GM21786 (cell line): ENCODE measurements around the gene LGALSL.

Source experiments
- ATAC-seq: cut with Tn5 transposase; IDR thresholded peaks from one replicate; pipeline ENCODE4 v1.9.1; 2021; ENCODE audit not compliant: unreplicated experiment

Gene LGALSL

DNA sequence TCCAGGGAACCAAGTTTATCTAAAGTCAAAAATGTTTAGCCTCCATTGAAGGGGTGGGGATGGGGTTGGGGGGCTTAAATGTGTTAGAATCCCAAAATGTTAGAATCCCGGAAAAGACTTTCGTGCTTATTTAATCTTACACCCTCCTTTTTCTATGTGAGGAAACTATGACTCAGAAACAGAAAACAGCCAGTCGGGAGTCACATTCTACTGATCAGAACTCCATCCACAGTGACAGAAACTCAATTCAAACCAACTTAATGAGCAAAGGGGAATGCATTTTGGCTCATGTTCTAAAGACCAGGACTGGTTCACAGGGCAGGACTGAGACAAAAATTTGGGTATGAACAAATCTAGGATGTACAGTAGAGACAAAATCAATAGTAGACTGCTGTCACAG, 38.3 kb downstream of the LGALSL start:
- no peak for ATAC-seq

DNA sequence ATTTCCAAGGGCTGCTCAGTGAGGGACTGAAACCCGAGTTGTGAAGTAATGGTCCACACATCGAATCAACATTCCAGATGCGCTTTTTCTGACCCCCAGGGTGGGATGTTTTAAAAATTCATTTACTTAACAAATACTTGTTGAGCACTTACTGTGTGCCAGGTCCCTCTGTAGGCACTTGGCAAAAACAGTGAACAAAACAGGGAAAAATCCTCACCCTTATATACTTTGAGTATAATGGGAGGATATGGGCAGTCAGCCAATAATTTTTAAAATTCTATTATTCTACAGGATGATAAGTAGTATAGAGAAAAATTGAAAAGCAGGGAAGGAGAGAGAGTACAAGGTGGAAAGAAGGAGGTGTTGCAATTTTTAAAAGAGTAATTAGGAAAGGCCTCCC, 38.9 kb downstream of the LGALSL start:
- no peak for ATAC-seq

DNA sequence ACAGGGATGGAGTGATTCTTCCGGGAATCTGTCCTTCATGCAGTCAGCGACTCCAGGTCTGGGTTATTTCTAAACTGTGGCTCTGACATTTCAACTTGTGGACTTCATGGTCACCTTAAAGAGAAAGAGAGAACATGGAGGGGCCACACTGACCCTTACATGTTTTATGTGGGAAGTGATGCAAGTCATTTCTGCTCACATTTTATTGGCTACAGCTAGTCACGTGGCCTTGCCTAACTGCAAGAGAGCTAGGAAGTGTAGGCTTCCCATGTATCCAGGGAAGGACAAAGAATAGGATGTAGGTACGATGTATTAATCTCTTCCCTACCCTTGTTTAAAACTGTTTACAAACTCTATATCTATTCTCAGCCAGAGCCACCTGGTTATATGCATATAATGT, 39.8 kb downstream of the LGALSL start:
- ATAC-seq: no peak

DNA sequence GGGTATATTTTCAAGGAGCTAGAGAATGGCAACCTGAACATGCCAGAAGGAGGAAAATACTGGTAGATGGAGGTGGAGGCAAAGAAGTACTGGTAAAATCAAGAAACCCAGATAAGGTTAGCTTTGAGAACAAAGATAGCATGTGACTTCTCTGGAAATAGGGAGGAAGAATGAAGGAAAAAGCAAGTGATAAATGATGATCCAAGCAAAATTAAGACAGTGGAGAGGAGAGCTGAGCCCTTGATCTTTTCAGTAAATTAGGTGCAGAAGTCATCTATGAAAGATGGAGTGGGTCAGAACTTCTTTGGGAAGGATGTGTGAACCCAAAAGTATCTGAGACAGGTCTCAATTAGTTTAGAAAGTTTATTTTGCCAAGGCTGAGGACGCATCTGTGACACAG, 44.5 kb downstream of the LGALSL start:
- no peak for ATAC-seq

DNA sequence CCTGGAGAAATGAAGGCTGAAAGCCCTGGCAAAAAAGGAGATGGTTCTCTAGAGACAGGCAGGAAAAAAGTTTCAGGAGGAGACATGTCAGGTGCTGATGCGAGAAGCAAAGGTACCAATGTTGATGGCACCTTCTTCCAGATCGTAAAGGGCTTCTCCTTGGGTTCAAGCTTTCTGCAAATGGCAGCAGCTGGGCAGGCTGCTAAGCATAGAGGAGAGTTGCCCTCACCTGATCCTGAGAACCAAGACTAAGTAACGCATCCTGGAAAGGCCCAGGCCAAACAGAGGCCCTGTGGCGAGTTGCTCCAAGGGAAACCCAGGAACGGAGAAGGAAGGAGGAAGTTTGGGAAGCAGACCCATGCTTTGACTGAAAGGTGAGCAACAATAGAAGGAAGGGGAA, 46.6 kb downstream of the LGALSL start:
- ATAC-seq: no peak

DNA sequence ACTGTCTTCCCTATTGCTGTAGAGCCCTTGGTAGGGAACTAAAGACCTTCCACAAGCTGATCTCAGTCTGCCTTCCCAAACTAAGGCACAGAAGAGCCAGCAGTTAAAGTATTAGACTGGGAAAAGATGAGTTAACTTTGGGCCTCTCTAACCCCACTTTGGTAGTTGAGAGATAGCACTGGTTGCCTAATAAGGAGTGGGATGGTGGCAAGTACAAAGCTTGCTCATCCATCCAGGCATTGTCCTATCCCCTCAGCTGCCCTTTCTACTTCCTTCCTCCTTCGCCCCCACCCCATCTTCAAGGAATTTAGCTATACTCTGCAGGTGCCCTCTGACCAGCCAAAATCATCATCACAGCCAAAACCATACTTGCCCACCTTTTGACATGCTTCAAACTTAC, 48.0 kb downstream of the LGALSL start:
- no peak for ATAC-seq

DNA sequence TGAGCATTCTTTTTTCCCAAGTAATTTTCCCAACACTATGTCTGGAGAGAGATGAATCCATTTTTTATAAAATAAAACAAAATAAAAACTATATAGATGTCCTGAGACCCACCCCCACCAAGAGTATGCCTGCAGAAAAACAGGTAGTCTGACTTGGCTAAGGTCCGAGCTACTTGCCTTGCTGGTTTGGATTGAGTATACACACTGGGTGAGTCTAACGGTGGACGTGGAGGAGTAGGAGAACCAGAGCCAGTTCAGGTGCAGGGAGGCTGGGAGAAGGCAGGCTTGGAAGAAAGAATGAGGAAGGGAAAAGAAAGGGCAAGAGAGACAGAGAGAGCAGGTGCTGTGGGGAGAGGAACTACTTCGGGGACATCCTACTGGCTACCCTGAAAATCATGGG, 48.9 kb downstream of the LGALSL start:
- ATAC-seq: no peak

DNA sequence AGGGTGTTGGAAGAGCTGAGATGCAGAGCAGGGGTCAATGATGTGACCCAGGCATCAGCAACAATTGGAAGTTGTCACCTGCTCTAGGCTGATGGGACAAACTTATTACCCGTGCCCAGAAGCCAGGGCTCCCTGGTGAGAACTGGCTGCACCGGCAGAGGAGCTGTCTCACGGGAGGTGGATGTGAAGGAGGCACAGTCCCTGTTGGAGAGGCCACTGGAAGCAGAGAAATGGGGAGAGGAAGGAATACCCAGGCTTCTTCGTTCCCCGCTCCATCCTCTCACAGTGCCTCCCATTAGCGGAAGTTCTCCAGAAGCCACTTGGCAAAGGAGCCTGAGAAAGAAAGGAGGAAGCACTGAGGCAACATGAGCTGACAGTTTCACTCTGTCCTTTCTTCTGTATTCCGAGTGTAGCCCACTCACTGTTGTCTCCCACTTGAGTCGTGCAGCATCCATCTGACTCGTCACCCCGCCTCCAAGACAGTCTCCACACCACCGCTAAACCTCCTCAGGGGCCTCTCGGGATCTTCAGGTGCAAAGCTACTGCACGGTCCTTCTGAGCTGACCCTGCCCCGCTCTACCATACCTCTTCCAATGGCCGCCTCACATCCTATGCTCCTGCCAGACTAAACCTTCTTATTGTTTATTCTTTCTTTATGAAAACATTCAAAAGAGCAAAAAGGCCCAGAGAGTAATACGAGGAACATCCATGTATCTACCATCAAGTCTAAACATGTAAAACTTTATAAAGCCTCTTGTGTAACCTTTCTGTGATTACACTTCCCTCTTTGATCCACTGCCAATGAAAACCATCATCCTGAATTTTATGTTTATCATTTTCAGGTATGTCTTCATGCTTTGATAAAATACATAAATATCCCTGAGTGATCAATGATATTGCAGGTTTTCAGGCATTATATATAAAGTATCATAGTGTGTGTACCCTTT, 51.1 kb downstream of the LGALSL start:
- no peak for ATAC-seq

DNA sequence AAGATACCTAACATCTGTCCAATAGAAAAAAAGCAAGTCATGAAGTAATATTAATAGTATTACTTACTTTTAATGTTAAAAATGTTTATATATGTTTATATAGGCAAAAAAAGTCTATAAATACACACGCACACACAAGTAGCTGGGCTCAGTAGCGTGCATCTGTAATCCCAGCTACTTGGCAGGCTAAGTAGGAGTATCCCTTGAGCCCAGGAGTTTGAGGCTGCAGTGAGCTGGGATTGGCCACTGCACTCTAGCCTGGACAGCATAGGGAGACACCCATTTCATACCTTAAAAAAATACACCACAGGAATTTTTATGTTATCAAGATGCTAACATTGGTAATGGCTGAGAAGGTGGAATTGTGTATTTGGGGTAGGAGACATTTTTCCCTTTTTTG, 52.7 kb downstream of the LGALSL start:
- no peak for ATAC-seq
